Measurements from ENCODE around the gene PRKCB. TPM values are rescaled to one million over a fixed set of nuclear protein-coding genes. Genes with fewer than 3 reads are reported as not detected.

Gene PRKCB
- total RNA-seq, 4 donors from 2014 or later = 0.51 to 1.3 (median 1.1) TPM

- no peak for TF ChIP-seq POLR2A (IDR thresholded peaks at IDR 0.05)
- TF ChIP-seq, protein P1, sequence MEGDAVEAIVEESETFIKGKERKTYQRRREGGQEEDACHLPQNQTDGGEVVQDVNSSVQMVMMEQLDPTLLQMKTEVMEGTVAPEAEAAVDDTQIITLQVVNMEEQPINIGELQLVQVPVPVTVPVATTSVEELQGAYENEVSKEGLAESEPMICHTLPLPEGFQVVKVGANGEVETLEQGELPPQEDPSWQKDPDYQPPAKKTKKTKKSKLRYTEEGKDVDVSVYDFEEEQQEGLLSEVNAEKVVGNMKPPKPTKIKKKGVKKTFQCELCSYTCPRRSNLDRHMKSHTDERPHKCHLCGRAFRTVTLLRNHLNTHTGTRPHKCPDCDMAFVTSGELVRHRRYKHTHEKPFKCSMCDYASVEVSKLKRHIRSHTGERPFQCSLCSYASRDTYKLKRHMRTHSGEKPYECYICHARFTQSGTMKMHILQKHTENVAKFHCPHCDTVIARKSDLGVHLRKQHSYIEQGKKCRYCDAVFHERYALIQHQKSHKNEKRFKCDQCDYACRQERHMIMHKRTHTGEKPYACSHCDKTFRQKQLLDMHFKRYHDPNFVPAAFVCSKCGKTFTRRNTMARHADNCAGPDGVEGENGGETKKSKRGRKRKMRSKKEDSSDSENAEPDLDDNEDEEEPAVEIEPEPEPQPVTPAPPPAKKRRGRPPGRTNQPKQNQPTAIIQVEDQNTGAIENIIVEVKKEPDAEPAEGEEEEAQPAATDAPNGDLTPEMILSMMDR (IDR thresholded peaks at IDR 0.05 in 4 of 5, conservative IDR thresholded peaks at IDR 0.05 in 1 of 5) = no peak
- in situ Hi-C loops (cut with MboI; ENCODE audit: low sequenced_read_pairs in 4 of 4) (loop anchor here in 1 of 4 donors (25.0 kb wide), 1 partner anchor 99 kb away; no protein-coding TSS in a partner anchor), intact Hi-C loops (cut with DNase I; ENCODE audit: low total_unique reads) (no loop called here)
- Histone ChIP-seq H3K4me1 (no peaks in the 10 kb centered on the region), H3K4me3 (no peak overlapping the region), H3K27me3 (no peaks in the 10 kb centered on the region), H3K9me3 (no peaks in the 10 kb centered on the region), H3K36me3 (no peaks in the 10 kb centered on the region), H3K27ac (no peak overlapping the region)
- no peak for ATAC-seq
- no peak for DNase-seq
These were observed 302.8 kb downstream of the PRKCB start for GRCh38 chr16:24138575-24138974.

DNA sequence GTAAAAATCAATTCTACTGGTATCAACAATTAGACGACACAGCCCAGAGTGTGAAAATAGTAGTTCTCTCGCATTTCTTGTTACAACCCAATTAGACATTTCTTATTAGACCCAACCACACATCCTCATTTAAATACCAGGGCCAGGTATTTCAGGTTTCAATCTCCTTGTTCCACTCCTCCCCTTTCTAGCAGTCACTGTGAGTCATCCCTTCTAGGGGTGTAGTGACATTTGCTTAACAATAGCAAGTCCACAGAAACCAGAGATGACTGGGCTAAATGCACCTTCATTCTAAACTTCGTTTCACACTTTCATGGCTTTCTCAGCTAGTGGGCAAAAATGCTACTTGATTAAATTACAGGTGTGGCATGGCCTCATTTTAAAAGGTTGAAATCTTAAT, 303.5 kb downstream of the PRKCB start:
- ATAC-seq = no peak
- intact Hi-C loops (cut with DNase I; ENCODE audit: low total_unique reads) = no loop called here
- no peaks in the 10 kb centered on the region for H3K9me3 ChIP-seq

DNA sequence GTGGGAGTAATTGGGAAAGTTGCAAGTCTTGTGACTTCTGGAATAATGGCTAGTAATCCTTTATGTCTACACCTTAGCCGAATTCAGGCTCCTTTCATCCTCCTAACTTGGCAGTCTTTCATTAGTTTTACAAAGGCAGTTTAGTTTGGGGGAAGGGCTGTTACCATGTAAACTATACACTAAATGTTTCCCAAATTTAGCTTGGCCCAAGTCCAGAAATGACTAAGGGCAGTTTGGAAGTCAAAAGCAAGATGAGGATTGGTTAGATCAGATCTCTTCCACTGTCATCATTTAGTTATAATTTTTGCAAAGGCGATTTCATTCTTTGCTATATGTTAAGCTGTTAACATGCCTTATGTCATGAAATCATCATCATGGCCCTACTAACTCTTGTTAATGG, 304.9 kb downstream of the PRKCB start:
- DNase-seq (no peak), ATAC-seq (no peak)
- no peaks in the 10 kb centered on the region for H3K36me3 ChIP-seq
- H3K4me1 ChIP-seq = no peaks in the 10 kb centered on the region
- intact Hi-C loops (cut with DNase I; ENCODE audit: low total_unique reads) = no loop called here
- no peak overlapping the region for H3K4me3 ChIP-seq
- no peaks in the 10 kb centered on the region for H3K9me3 ChIP-seq
- in situ Hi-C loops (cut with MboI; ENCODE audit: low sequenced_read_pairs in 4 of 4) = loop anchor here in 1 of 4 donors (25.0 kb wide), 1 partner anchor 97 kb away; no protein-coding TSS in a partner anchor
- no peak for TF ChIP-seq POLR2A (IDR thresholded peaks at IDR 0.05)
- TF ChIP-seq, protein P1 (IDR thresholded peaks at IDR 0.05 in 4 of 5, conservative IDR thresholded peaks at IDR 0.05 in 1 of 5) = no peak
- no peak overlapping the region for H3K27ac ChIP-seq
- H3K27me3 ChIP-seq = no peaks in the 10 kb centered on the region

More for the DNA sequence above, 303.5 kb downstream of the PRKCB start:
- Histone ChIP-seq H3K4me1 (no peaks in the 10 kb centered on the region), H3K27me3 (no peaks in the 10 kb centered on the region), H3K36me3 (no peaks in the 10 kb centered on the region), H3K27ac (no peak overlapping the region), H3K4me3 (no peak overlapping the region)
- DNase-seq = no peak
- TF ChIP-seq, protein P1 (IDR thresholded peaks at IDR 0.05 in 4 of 5, conservative IDR thresholded peaks at IDR 0.05 in 1 of 5) = no peak
- TF ChIP-seq POLR2A (IDR thresholded peaks at IDR 0.05) = no peak
- in situ Hi-C loops (cut with MboI; ENCODE audit: low sequenced_read_pairs in 4 of 4) = loop anchor here in 1 of 4 donors (25.0 kb wide), 1 partner anchor 98 kb away; no protein-coding TSS in a partner anchor

DNA sequence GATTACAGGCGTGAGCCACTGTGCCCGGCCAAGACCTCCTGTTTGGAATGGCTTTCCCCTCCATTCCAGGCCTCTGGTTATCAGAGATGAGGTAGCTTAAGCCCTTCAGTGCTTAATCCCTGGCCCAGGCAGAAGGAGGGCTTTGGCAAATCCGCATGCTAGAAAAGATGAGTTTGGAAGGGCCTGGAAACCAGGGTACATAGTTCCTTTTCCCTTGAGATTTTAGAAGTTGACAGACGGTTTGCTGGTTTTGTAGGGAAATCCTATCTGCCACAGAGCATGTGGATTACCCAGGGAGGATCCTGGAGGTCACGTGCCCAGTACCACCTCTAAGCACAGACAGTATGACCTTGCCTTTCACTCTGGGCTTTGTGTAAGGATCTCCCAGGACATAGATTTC, 305.7 kb downstream of the PRKCB start:
- no peak for DNase-seq
- Histone ChIP-seq H3K4me3 (no peak overlapping the region), H3K9me3 (no peaks in the 10 kb centered on the region), H3K27me3 (no peaks in the 10 kb centered on the region), H3K36me3 (no peaks in the 10 kb centered on the region), H3K27ac (no peak overlapping the region), H3K4me1 (no peaks in the 10 kb centered on the region)
- in situ Hi-C loops (cut with MboI; ENCODE audit: low sequenced_read_pairs in 4 of 4) = loop anchor here in 1 of 4 donors (25.0 kb wide), 1 partner anchor 96 kb away; no protein-coding TSS in a partner anchor
- intact Hi-C loops (cut with DNase I; ENCODE audit: low total_unique reads) = no loop called here
- ATAC-seq = no peak
- TF ChIP-seq, protein P1 (IDR thresholded peaks at IDR 0.05 in 4 of 5, conservative IDR thresholded peaks at IDR 0.05 in 1 of 5) = no peak
- no peak for TF ChIP-seq POLR2A (IDR thresholded peaks at IDR 0.05)

- in situ Hi-C loops (cut with MboI; ENCODE audit: low sequenced_read_pairs in 4 of 4) (loop anchor here in 1 of 4 donors (25.0 kb wide), 1 partner anchor 95 kb away; no protein-coding TSS in a partner anchor), intact Hi-C loops (cut with DNase I; ENCODE audit: low total_unique reads) (no loop called here)
- H3K4me3 ChIP-seq = no peak overlapping the region
- DNase-seq (no peak), ATAC-seq (no peak)
- H3K4me1 ChIP-seq = no peaks in the 10 kb centered on the region
- H3K27ac ChIP-seq = no peak overlapping the region
- TF ChIP-seq POLR2A (IDR thresholded peaks at IDR 0.05) = no peak
- TF ChIP-seq, protein P1 (IDR thresholded peaks at IDR 0.05 in 4 of 5, conservative IDR thresholded peaks at IDR 0.05 in 1 of 5) = no peak
- H3K9me3 ChIP-seq = no peaks in the 10 kb centered on the region
- H3K27me3 ChIP-seq = no peaks in the 10 kb centered on the region
- H3K36me3 ChIP-seq = no peaks in the 10 kb centered on the region
These were observed 306.1 kb downstream of the PRKCB start for GRCh38 chr16:24141917-24142316.

All from gastrocnemius medialis (tissue), 4 donors.